ENCODE data around the gene HNRNPM.

DNA sequence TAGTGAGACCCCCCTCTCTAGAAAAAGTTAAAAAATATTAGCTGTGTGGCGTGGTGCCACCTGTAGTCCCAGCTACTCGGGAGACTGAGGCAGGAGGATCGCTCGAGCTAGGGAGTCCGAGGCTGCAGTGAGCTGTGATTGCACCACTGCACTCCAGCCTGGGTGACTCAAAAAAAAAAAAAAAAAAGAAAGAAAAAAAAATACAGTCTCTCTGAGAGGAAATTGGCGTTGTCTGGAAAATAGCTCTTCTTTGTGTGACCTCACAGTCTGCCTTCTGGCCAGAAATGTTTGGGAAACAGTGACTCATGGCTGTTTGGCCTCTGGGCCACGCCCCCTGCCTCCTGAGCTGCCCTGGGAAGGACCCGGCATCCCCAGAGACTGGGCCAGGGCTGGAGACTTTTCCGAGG, 21.0 kb upstream of the HNRNPM start:
- TF ChIP-seq EGR1 (IDR thresholded peaks at IDR 0.05; ENCODE audit: low read depth) (no peak; the same call in 1 of the 2 replicates), CTCF (IDR thresholded peaks at IDR 0.05 in 2 of 3, conservative IDR thresholded peaks at IDR 0.05 in 1 of 3; ENCODE audit: borderline replicate concordance in 1 of 3, insufficient read depth in 1 of 3, low read depth in 2 of 3, low read length in 2 of 3) (no peak), POLR2A (IDR thresholded peaks at IDR 0.05; ENCODE audit: borderline replicate concordance, extremely low read depth, insufficient read depth, insufficient read length) (no peak), MAX (IDR thresholded peaks at IDR 0.05) (no peak), TCF7L2 (IDR thresholded peaks at IDR 0.05; ENCODE audit: borderline replicate concordance, extremely low read depth, insufficient read depth, insufficient read length) (no peak)
- TF ChIP-seq, protein P1, sequence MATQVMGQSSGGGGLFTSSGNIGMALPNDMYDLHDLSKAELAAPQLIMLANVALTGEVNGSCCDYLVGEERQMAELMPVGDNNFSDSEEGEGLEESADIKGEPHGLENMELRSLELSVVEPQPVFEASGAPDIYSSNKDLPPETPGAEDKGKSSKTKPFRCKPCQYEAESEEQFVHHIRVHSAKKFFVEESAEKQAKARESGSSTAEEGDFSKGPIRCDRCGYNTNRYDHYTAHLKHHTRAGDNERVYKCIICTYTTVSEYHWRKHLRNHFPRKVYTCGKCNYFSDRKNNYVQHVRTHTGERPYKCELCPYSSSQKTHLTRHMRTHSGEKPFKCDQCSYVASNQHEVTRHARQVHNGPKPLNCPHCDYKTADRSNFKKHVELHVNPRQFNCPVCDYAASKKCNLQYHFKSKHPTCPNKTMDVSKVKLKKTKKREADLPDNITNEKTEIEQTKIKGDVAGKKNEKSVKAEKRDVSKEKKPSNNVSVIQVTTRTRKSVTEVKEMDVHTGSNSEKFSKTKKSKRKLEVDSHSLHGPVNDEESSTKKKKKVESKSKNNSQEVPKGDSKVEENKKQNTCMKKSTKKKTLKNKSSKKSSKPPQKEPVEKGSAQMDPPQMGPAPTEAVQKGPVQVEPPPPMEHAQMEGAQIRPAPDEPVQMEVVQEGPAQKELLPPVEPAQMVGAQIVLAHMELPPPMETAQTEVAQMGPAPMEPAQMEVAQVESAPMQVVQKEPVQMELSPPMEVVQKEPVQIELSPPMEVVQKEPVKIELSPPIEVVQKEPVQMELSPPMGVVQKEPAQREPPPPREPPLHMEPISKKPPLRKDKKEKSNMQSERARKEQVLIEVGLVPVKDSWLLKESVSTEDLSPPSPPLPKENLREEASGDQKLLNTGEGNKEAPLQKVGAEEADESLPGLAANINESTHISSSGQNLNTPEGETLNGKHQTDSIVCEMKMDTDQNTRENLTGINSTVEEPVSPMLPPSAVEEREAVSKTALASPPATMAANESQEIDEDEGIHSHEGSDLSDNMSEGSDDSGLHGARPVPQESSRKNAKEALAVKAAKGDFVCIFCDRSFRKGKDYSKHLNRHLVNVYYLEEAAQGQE (IDR thresholded peaks at IDR 0.05; ENCODE audit: low read depth), result no peak

Measured in HCT116 (cell line).